Measurements from ENCODE around the gene AMIGO3. TPM values are rescaled to one million over a fixed set of nuclear protein-coding genes. Genes with fewer than 3 reads are reported as not detected.

The AMIGO3 gene
- total and polyA plus RNA-seq, 2 experiments from 2014 or later = 2.9 to 10.4 TPM

DNA sequence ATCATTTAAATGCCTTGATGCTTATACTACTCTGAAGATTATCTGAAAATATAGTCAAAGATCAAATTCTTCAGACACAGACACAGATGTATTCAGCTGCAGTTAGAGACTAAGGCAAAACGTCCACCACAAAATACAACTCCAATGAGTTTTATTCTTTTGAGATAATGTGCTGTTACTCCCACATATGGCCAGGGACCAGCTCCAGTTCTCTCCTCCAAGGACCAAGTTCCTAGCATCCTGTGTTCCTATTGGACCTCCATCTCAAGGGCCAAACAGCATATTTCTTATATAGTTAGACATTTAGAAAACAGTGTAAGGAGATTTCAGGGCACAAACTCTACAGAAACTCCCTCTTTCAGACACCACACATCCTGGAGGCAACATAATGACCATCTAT, 39.7 kb upstream of the AMIGO3 start:
- Mint-ChIP-seq H3K9me3 (no peaks in the 10 kb centered on the region), H3K4me1 (peaks cover 4% of the 10 kb centered on the region; the same call in 1 of the 3 replicates), H3K27me3 (ENCODE audit: insufficient read depth, low read depth, poor library complexity) (no peaks in the 10 kb centered on the region), H3K27ac (no peak overlapping the region), H3K4me3 (no peak overlapping the region), H3K36me3 (ENCODE audit: low read depth) (no peaks in the 10 kb centered on the region)
- Histone ChIP-seq H3K36me3 (ENCODE audit: insufficient read depth) (no peaks in the 10 kb centered on the region), H3K27ac (ENCODE audit: low read depth) (no peak overlapping the region), H3K4me2 (no peak overlapping the region), H3K27me3 (ENCODE audit: insufficient read depth) (no peaks in the 10 kb centered on the region), H3F3A (replicated peaks; ENCODE audit: low read depth) (0 out of 2 replicates have a peak, but pooled peaks cover 5% of the 10 kb centered on the region), H2AFZ (no peak overlapping the region), H3K4me3 (no peak overlapping the region), H3K79me2 (replicated peaks; ENCODE audit: insufficient read depth) (peaks cover 100% of the 10 kb centered on the region), H4K20me1 (replicated peaks; ENCODE audit: insufficient read depth) (peaks cover 39% of the 10 kb centered on the region), H3K9me2 (ENCODE audit: insufficient read depth) (no peaks in the 10 kb centered on the region), H3K4me1 (ENCODE audit: insufficient read depth) (no peaks in the 10 kb centered on the region)
- no peak for ATAC-seq
- no peak for DNase-seq (ENCODE audit: low spot score)
- TF ChIP-seq EZH2phosphoT487 (IDR thresholded peaks at IDR 0.05; ENCODE audit: unreplicated experiment) (no peak), EZH2 (IDR thresholded peaks at IDR 0.05; ENCODE audit: low read depth, unreplicated experiment) (no peak), NANOG (IDR thresholded peaks at IDR 0.05; ENCODE audit: borderline replicate concordance) (no peak), JUNB (IDR thresholded peaks at IDR 0.05; ENCODE audit: unreplicated experiment) (no peak)
- TF ChIP-seq, protein P1, sequence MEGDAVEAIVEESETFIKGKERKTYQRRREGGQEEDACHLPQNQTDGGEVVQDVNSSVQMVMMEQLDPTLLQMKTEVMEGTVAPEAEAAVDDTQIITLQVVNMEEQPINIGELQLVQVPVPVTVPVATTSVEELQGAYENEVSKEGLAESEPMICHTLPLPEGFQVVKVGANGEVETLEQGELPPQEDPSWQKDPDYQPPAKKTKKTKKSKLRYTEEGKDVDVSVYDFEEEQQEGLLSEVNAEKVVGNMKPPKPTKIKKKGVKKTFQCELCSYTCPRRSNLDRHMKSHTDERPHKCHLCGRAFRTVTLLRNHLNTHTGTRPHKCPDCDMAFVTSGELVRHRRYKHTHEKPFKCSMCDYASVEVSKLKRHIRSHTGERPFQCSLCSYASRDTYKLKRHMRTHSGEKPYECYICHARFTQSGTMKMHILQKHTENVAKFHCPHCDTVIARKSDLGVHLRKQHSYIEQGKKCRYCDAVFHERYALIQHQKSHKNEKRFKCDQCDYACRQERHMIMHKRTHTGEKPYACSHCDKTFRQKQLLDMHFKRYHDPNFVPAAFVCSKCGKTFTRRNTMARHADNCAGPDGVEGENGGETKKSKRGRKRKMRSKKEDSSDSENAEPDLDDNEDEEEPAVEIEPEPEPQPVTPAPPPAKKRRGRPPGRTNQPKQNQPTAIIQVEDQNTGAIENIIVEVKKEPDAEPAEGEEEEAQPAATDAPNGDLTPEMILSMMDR (conservative IDR thresholded peaks at IDR 0.05; ENCODE audit: low read depth in 2 of 2) = no peak

DNA sequence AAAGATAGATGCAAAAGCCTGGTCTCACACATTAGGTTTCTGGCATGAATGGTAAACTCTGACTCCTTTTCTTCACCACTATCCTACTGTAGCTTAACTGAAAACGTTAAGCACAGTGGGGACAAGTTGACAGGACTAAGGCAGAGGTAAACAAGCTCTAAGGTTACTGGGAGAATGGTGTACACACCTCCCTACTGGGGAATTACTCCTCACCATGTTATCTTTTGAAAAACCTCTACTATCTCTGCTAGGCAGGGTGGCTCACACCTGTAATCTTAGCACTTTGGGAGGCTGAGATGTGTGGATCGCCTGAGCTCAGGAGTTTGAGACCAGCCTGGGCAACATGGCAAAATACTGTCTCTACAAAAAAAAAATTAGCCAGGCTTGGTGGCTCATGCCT, 37.7 kb upstream of the AMIGO3 start:
- Histone ChIP-seq H3K9me2 (ENCODE audit: insufficient read depth) (no peaks in the 10 kb centered on the region), H4K20me1 (replicated peaks; ENCODE audit: insufficient read depth) (peaks cover 32% of the 10 kb centered on the region), H3K4me3 (no peak overlapping the region), H3K4me1 (ENCODE audit: insufficient read depth) (no peaks in the 10 kb centered on the region), H3K36me3 (ENCODE audit: insufficient read depth) (no peaks in the 10 kb centered on the region), H2AFZ (no peak overlapping the region), H3F3A (replicated peaks; ENCODE audit: low read depth) (0 out of 2 replicates have a peak, but pooled peaks cover 5% of the 10 kb centered on the region), H3K27me3 (ENCODE audit: insufficient read depth) (no peaks in the 10 kb centered on the region), H3K4me2 (no peak overlapping the region), H3K27ac (ENCODE audit: low read depth) (peak overlapping the region; percentile 52; the same call in 1 of the 2 replicates), H3K79me2 (replicated peaks; ENCODE audit: insufficient read depth) (peaks cover 94% of the 10 kb centered on the region)
- ATAC-seq (no peak), DNase-seq (ENCODE audit: low spot score) (no peak)
- Mint-ChIP-seq H3K4me3 (no peak overlapping the region), H3K27ac (no peak overlapping the region), H3K4me1 (peaks cover 4% of the 10 kb centered on the region; the same call in 1 of the 3 replicates), H3K36me3 (ENCODE audit: low read depth) (no peaks in the 10 kb centered on the region), H3K27me3 (ENCODE audit: insufficient read depth, low read depth, poor library complexity) (no peaks in the 10 kb centered on the region), H3K9me3 (no peaks in the 10 kb centered on the region)
- TF ChIP-seq, protein P2, sequence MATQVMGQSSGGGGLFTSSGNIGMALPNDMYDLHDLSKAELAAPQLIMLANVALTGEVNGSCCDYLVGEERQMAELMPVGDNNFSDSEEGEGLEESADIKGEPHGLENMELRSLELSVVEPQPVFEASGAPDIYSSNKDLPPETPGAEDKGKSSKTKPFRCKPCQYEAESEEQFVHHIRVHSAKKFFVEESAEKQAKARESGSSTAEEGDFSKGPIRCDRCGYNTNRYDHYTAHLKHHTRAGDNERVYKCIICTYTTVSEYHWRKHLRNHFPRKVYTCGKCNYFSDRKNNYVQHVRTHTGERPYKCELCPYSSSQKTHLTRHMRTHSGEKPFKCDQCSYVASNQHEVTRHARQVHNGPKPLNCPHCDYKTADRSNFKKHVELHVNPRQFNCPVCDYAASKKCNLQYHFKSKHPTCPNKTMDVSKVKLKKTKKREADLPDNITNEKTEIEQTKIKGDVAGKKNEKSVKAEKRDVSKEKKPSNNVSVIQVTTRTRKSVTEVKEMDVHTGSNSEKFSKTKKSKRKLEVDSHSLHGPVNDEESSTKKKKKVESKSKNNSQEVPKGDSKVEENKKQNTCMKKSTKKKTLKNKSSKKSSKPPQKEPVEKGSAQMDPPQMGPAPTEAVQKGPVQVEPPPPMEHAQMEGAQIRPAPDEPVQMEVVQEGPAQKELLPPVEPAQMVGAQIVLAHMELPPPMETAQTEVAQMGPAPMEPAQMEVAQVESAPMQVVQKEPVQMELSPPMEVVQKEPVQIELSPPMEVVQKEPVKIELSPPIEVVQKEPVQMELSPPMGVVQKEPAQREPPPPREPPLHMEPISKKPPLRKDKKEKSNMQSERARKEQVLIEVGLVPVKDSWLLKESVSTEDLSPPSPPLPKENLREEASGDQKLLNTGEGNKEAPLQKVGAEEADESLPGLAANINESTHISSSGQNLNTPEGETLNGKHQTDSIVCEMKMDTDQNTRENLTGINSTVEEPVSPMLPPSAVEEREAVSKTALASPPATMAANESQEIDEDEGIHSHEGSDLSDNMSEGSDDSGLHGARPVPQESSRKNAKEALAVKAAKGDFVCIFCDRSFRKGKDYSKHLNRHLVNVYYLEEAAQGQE (IDR thresholded peaks at IDR 0.05; ENCODE audit: unreplicated experiment) = no peak
- TF ChIP-seq EZH2phosphoT487 (IDR thresholded peaks at IDR 0.05; ENCODE audit: unreplicated experiment) (no peak), EZH2 (IDR thresholded peaks at IDR 0.05; ENCODE audit: low read depth, unreplicated experiment) (no peak), STAT1 (IDR thresholded peaks at IDR 0.05; ENCODE audit: unreplicated experiment) (no peak), NANOG (IDR thresholded peaks at IDR 0.05; ENCODE audit: borderline replicate concordance) (no peak), POLR2AphosphoS5 (IDR thresholded peaks at IDR 0.05; ENCODE audit: low read depth) (no peak), JUNB (IDR thresholded peaks at IDR 0.05; ENCODE audit: unreplicated experiment) (no peak), CREB1 (CRISPR knock-in tag; IDR thresholded peaks at IDR 0.05; ENCODE audit: low read depth) (no peak)
- TF ChIP-seq, protein P1 (conservative IDR thresholded peaks at IDR 0.05; ENCODE audit: low read depth in 2 of 2) = no peak
- TF ChIP-seq, protein P3, sequence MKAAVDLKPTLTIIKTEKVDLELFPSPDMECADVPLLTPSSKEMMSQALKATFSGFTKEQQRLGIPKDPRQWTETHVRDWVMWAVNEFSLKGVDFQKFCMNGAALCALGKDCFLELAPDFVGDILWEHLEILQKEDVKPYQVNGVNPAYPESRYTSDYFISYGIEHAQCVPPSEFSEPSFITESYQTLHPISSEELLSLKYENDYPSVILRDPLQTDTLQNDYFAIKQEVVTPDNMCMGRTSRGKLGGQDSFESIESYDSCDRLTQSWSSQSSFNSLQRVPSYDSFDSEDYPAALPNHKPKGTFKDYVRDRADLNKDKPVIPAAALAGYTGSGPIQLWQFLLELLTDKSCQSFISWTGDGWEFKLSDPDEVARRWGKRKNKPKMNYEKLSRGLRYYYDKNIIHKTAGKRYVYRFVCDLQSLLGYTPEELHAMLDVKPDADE (IDR thresholded peaks at IDR 0.05) = no peak
